ENCODE measurements around the gene RPL13.

Gene RPL13

GRCh38 chr16:89547291-89547690, 13.2 kb upstream of the RPL13 start (continued):
- TF ChIP-seq TSHZ2 (CRISPR knock-in tag; IDR thresholded peaks at IDR 0.05) (no peak), ISL1 (CRISPR knock-in tag; IDR thresholded peaks at IDR 0.05) (no peak)

DNA sequence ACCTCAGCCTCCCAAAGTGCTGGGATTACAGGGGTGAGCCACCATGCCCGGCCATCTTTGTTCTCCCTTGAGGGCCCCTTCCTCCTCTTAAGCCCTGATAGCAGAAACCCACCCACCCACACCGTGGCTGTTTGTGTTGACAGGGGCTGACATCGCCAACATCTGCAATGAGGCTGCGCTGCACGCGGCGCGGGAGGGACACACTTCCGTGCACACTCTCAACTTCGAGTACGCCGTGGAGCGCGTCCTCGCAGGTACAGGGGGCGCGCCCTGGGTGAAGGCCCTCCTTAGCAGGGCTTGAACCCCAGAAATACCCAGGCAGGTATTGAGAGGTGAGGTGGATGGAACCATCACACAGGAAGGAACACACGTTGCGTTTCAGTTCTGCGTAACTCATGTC, 12.6 kb upstream of the RPL13 start:
- no peak for TF ChIP-seq PPARA (CRISPR knock-in tag; IDR thresholded peaks at IDR 0.05; ENCODE audit: borderline replicate concordance)
- ATAC-seq = no peak

DNA sequence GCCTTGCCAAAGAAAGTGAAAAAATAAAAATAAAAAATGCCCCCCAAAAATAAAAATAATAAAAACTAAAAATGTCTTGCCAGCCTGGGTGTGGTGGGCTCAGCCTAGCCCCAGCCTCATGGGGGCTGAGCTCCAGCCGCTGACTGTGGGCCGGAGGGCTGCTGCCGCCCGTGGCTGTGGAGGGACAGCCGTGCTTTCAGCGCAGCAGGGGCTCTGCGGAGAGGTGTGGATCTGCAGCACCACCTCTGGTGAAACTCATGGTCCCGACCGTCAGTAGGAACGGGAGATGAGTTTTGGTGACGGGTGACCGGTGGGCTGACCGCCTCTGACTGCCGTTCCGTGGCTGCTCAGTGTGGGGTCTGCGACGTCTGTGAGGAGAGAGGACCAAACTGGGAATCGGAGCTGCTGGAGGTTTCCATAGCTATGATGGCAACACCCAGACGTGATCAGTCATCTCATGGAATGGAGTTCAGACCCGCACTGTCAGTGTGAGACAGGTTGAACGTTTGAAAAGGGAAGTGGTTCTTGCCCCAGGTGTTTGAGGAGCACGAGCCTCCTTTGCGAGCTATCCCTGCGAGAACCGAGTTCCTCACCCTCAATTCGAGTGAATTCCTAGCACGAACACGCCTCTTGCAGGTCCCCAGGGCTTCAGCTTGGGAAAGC, 12.0 kb upstream of the RPL13 start:
- no peak for ATAC-seq

DNA sequence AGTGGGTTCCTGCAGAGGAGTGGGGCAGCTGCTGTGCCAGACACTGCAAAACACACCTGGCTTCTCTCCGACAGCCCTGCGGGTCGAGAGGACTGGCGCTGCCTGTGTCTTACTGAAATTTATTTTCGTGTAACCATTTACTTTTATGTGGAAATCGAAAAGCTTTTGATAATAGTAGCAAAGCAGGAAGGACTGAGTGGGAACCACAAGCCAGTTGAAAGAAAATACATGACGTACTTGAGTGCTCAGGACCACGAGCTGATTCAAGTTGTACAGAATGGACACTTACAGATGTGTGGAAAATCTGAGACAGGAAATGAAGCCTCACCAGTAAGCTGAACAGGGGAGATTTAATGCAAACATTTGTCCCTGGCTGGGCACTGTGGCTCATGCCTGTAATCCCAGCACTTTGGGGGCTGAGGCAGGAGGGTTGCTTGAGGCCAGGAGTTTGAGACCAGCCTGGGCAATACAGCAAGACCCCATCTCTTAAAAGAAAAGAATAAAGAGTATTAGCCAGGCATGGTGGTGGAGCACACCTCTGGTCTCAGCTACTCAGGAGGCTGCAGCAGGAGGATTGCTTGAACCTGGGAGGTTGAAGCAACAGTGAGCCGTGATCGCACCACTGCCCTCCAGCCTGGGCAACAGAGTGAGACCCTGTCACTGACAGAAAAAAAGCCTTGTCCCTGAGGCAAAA, 11.3 kb upstream of the RPL13 start:
- TF ChIP-seq ZNF8 (CRISPR knock-in tag; IDR thresholded peaks at IDR 0.05) = no peak
- TF ChIP-seq, protein P1, sequence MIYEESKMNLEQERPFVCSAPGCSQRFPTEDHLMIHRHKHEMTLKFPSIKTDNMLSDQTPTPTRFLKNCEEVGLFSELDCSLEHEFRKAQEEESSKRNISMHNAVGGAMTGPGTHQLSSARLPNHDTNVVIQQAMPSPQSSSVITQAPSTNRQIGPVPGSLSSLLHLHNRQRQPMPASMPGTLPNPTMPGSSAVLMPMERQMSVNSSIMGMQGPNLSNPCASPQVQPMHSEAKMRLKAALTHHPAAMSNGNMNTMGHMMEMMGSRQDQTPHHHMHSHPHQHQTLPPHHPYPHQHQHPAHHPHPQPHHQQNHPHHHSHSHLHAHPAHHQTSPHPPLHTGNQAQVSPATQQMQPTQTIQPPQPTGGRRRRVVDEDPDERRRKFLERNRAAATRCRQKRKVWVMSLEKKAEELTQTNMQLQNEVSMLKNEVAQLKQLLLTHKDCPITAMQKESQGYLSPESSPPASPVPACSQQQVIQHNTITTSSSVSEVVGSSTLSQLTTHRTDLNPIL (CRISPR knock-in tag; IDR thresholded peaks at IDR 0.05; ENCODE audit: low read depth) = no peak
- no peak for TF ChIP-seq ZFP30 (CRISPR knock-in tag; IDR thresholded peaks at IDR 0.05)
- TF ChIP-seq ARNTL (CRISPR knock-in tag; IDR thresholded peaks at IDR 0.05; ENCODE audit: borderline replicate concordance, low read depth) = no peak
- TF ChIP-seq OSR1 (CRISPR knock-in tag; IDR thresholded peaks at IDR 0.05) = no peak
- TF ChIP-seq CSDC2 (CRISPR knock-in tag; IDR thresholded peaks at IDR 0.05) = no peak
- TF ChIP-seq SNAI2 (CRISPR knock-in tag; IDR thresholded peaks at IDR 0.05) = no peak
- ATAC-seq = no peak

More for the DNA sequence above, 12.0 kb upstream of the RPL13 start:
- TF ChIP-seq ARNTL (CRISPR knock-in tag; IDR thresholded peaks at IDR 0.05; ENCODE audit: borderline replicate concordance, low read depth) (no peak), ZNF70 (CRISPR knock-in tag; IDR thresholded peaks at IDR 0.05) (no peak), TCF4 (CRISPR knock-in tag; IDR thresholded peaks at IDR 0.05; ENCODE audit: borderline replicate concordance) (no peak), ISL1 (CRISPR knock-in tag; IDR thresholded peaks at IDR 0.05) (no peak), CSDC2 (CRISPR knock-in tag; IDR thresholded peaks at IDR 0.05) (no peak), ZNF565 (CRISPR knock-in tag; conservative IDR thresholded peaks at IDR 0.05; ENCODE audit: low read depth) (no peak)

DNA sequence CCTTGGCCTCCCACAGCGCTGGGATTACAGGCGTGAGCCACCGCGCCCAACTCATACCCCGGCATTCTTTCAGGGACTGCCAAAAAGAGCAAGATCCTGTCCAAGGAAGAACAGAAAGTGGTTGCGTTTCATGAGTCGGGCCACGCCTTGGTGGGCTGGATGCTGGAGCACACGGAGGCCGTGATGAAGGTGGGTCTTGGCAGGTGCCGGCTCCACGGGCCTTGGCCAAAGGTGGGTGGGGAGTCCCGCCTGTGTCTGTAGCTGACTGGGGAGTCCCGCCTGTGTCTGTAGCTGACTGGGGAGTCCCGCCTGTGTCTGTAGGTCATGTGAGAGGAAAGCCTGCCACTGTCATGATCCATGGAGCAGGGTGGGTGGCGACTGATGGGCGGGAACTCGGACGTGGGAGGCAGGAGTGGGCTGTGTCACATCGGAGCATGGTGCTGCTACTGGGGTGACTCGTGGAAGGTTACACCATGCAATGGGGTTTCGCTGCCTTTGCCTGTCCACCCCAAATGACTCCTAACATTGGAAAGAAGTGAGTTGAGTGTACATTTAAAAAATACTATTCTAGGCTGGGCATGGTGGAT, 10.0 kb upstream of the RPL13 start:
- no peak; the same call in 2 of the 3 replicates for ATAC-seq
- TF ChIP-seq, protein P2, sequence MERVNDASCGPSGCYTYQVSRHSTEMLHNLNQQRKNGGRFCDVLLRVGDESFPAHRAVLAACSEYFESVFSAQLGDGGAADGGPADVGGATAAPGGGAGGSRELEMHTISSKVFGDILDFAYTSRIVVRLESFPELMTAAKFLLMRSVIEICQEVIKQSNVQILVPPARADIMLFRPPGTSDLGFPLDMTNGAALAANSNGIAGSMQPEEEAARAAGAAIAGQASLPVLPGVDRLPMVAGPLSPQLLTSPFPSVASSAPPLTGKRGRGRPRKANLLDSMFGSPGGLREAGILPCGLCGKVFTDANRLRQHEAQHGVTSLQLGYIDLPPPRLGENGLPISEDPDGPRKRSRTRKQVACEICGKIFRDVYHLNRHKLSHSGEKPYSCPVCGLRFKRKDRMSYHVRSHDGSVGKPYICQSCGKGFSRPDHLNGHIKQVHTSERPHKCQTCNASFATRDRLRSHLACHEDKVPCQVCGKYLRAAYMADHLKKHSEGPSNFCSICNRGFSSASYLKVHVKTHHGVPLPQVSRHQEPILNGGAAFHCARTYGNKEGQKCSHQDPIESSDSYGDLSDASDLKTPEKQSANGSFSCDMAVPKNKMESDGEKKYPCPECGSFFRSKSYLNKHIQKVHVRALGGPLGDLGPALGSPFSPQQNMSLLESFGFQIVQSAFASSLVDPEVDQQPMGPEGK (CRISPR knock-in tag; IDR thresholded peaks at IDR 0.05; ENCODE audit: borderline replicate concordance) = no peak
- TF ChIP-seq ZNF70 (CRISPR knock-in tag; IDR thresholded peaks at IDR 0.05) (no peak), ESRRG (CRISPR knock-in tag; IDR thresholded peaks at IDR 0.05) (no peak), CSRNP3 (CRISPR knock-in tag; IDR thresholded peaks at IDR 0.05) (no peak), ZNF565 (CRISPR knock-in tag; conservative IDR thresholded peaks at IDR 0.05; ENCODE audit: low read depth) (no peak), OSR1 (CRISPR knock-in tag; IDR thresholded peaks at IDR 0.05) (no peak), TOX (CRISPR knock-in tag; IDR thresholded peaks at IDR 0.05; ENCODE audit: borderline replicate concordance) (no peak), TCF4 (CRISPR knock-in tag; IDR thresholded peaks at IDR 0.05; ENCODE audit: borderline replicate concordance) (no peak), GLIS3 (CRISPR knock-in tag; IDR thresholded peaks at IDR 0.05) (no peak), SNAI2 (CRISPR knock-in tag; IDR thresholded peaks at IDR 0.05) (no peak), ZFP30 (CRISPR knock-in tag; IDR thresholded peaks at IDR 0.05) (no peak), CSDC2 (CRISPR knock-in tag; IDR thresholded peaks at IDR 0.05) (no peak), TSHZ2 (CRISPR knock-in tag; IDR thresholded peaks at IDR 0.05) (no peak), ZC3H10 (CRISPR knock-in tag; IDR thresholded peaks at IDR 0.05) (no peak)
- TF ChIP-seq, protein P3, sequence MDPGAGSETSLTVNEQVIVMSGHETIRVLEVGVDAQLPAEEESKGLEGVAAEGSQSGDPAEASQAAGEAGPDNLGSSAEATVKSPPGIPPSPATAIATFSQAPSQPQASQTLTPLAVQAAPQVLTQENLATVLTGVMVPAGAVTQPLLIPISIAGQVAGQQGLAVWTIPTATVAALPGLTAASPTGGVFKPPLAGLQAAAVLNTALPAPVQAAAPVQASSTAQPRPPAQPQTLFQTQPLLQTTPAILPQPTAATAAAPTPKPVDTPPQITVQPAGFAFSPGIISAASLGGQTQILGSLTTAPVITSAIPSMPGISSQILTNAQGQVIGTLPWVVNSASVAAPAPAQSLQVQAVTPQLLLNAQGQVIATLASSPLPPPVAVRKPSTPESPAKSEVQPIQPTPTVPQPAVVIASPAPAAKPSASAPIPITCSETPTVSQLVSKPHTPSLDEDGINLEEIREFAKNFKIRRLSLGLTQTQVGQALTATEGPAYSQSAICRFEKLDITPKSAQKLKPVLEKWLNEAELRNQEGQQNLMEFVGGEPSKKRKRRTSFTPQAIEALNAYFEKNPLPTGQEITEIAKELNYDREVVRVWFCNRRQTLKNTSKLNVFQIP (CRISPR knock-in tag; IDR thresholded peaks at IDR 0.05; ENCODE audit: borderline replicate concordance, low read depth) = no peak

Measured in SK-N-SH treated with all-trans-retinoic acid at 6 μM for 48 hours (cell line).